HFFc6 (cell line): Measurements from ENCODE around the gene ZBP1. TPM values are rescaled to one million over a fixed set of nuclear protein-coding genes. Genes with fewer than 3 reads are reported as not detected.

Source experiments
- DNase-seq: peaks from one replicate; pipeline ENCODE4 v3.0.0-alpha.2; 2018
- H3K27ac Mint-ChIP-seq: 2 replicates; pipeline ENCODE4 v1.8.0; 2020; ENCODE audit warnings: mild to moderate bottlenecking, mixed read lengths
- H3K27me3 Mint-ChIP-seq: 2 replicates; pipeline ENCODE4 v1.8.0; 2021; ENCODE audit warnings: mild to moderate bottlenecking, moderate library complexity, mixed read lengths; ENCODE audit not compliant: insufficient read depth
- H3K36me3 Mint-ChIP-seq: 2 replicates; pipeline ENCODE4 v1.8.0; 2021; ENCODE audit warnings: low read depth, mixed read lengths
- H3K4me1 Mint-ChIP-seq: 2 replicates; pipeline ENCODE4 v1.8.0; 2020; ENCODE audit warnings: low read depth, mixed read lengths
- H3K4me3 Mint-ChIP-seq: 2 replicates; pipeline ENCODE4 v1.8.0; 2020; ENCODE audit warnings: mild to moderate bottlenecking, moderate library complexity, mixed read lengths
- H3K9me3 Mint-ChIP-seq: 2 replicates; pipeline ENCODE4 v1.8.0; 2020; ENCODE audit warnings: mild to moderate bottlenecking, mixed read lengths
- CTCF ChIP-seq: fragments of 200-600 bp; sonication (generic); IDR thresholded peaks from 2 replicates; pipeline ENCODE4 v1.5.0; 2021; ENCODE audit warnings: antibody characterized with exemption, mild to moderate bottlenecking
- total RNA-seq, 6 experiments: library from RNA; stranded (reverse); fragmentation: NEBNext Ultra II Directional; extraction: Animal tissue kit (Norgen Biotek cat#: 25700); gene quantifications; 2 replicates in 1 of 6; 3 replicates in 5 of 6; pipeline ENCODE4 v1.2.3, GENCODE V29; 2021

The ZBP1 gene
- total RNA-seq, 6 experiments from 2014 or later: not detected

- Mint-ChIP-seq H3K9me3 (no peaks in the 10 kb centered on the region), H3K27me3 (peaks cover 53% of the 10 kb centered on the region), H3K27ac (no peak overlapping the region), H3K4me1 (no peaks in the 10 kb centered on the region), H3K4me3 (no peak overlapping the region), H3K36me3 (no peaks in the 10 kb centered on the region)
- no peak for TF ChIP-seq CTCF
- no peak for DNase-seq
These were observed 52.7 kb downstream of the ZBP1 start for GRCh38 chr20:57567471-57568079.

DNA sequence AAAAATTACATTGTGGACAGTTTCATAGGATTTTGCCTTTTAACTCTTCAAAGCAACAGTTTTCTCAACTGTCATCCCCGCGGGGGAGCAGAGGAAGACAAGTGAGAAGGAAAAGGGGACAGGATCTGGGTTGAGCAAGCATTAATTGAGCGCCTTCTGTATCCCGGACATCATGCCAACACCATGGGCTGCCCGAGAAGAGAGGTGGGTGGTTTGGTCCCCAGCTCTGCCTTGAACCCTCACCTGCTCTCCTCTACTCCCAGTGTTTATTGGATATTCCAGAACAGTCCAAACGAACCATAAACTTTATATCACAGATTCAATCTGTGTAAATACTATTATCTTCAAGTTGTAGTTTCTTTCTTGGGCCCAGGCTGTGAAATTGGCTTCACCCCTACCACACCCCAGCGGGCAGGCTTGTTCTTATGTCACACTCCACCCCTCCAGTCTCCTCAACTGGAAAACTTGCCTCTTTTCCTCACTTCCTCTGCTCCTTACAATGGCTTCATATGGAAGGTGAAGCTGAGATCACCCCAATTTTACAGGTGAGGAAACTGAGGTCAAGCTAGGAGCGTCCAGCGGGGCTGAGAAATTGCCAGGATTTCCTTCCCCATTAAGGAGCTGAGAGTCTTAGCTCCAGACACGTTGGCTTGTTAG lies 53.3 kb downstream of the ZBP1 start:
- H3K27me3 Mint-ChIP-seq: peaks cover 49% of the 10 kb centered on the region
- no peaks in the 10 kb centered on the region for H3K9me3 Mint-ChIP-seq

DNA sequence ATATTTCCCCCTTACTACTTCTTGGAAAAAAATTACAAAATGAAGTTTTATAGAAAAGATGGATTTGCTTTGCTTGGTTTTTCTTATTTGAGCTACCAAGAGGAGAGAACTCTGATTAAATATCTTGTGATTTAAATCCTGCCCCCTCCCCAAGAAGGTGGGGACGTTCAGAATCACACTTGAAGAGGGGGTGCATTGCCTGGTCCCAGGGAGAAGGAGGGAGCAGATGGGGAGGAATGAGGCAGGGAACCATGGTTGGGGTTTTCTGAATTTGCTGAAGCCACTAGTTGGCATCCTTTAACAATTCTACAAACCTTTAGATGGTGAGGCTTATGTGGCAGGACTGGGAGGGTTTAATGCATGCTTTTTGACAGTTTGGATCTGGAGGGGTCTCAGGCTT lies 53.8 kb downstream of the ZBP1 start:
- Mint-ChIP-seq H3K9me3 (no peaks in the 10 kb centered on the region), H3K4me1 (no peaks in the 10 kb centered on the region), H3K27me3 (peaks cover 46% of the 10 kb centered on the region), H3K27ac (no peak overlapping the region), H3K36me3 (no peaks in the 10 kb centered on the region), H3K4me3 (no peak overlapping the region)
- no peak for DNase-seq
- no peak for TF ChIP-seq CTCF

More for the DNA sequence above, 53.3 kb downstream of the ZBP1 start:
- Mint-ChIP-seq H3K4me1 (no peaks in the 10 kb centered on the region), H3K36me3 (no peaks in the 10 kb centered on the region), H3K4me3 (no peak overlapping the region), H3K27ac (no peak overlapping the region)
- no peak for TF ChIP-seq CTCF
- no peak for DNase-seq

DNA sequence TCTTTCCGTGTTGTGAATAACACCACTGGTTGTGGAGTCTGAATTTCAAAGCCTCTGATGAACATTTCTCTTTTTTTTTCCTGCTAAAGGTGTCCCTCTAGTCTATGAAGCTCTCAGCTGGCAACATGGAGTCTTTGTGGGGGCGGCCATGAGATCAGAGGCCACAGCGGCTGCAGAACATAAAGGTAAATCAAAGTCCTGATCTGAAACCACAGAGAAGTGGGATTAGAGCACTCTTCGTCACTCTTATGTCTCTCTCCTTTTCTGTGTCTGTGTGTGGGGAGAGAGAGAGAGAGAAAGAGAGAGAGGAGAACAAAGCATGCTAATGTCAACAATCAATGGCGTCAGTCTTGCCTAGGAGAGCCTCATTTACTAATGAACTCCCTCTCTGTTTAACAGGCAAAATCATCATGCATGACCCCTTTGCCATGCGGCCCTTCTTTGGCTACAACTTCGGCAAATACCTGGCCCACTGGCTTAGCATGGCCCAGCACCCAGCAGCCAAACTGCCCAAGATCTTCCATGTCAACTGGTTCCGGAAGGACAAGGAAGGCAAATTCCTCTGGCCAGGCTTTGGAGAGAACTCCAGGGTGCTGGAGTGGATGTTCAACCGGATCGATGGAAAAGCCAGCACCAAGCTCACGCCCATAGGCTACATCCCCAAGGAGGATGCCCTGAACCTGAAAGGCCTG lies 55.1 kb downstream of the ZBP1 start:
- no peak for DNase-seq
- Mint-ChIP-seq H3K27me3 (peaks cover 47% of the 10 kb centered on the region), H3K27ac (no peak overlapping the region), H3K4me3 (no peak overlapping the region), H3K9me3 (no peaks in the 10 kb centered on the region), H3K4me1 (no peaks in the 10 kb centered on the region), H3K36me3 (no peaks in the 10 kb centered on the region)
- no peak for TF ChIP-seq CTCF

GRCh38 chr20:57564180-57564802 lies 55.9 kb downstream of the ZBP1 start:
- Mint-ChIP-seq H3K9me3 (no peaks in the 10 kb centered on the region), H3K36me3 (no peaks in the 10 kb centered on the region), H3K27me3 (peaks cover 43% of the 10 kb centered on the region), H3K4me3 (no peak overlapping the region), H3K27ac (no peak overlapping the region), H3K4me1 (no peaks in the 10 kb centered on the region)
- no peak for DNase-seq
- no peak for TF ChIP-seq CTCF
